ENCODE measurements around the gene TAS2R60. TPM values are rescaled to one million over a fixed set of nuclear protein-coding genes. Genes with fewer than 3 reads are reported as not detected.
A peak's percentile ranks its signal among the peaks of the same experiment; 100 is the strongest.

Gene TAS2R60
- polyA plus RNA-seq, 1 of the 3 experiments (the other 2 are of a cell fraction), result not detected

- ChIA-PET POLR2A (no interaction called here), CTCF (no interaction called here)
- no peaks in the 10 kb centered on the region for H3K4me1 ChIP-seq (ENCODE audit: control insufficient read depth in 1 of 2, insufficient read depth in 2 of 2, low read depth in 1 of 2, low read length in 1 of 2)
- H3K9me3 ChIP-seq, result 0 out of 2 replicates have a peak, but pooled peaks cover 15% of the 10 kb centered on the region
- no peaks in the 10 kb centered on the region for H3K9me2 ChIP-seq
- no peak overlapping the region for H3K27ac ChIP-seq (ENCODE audit: low read depth in 2 of 2, low read length in 1 of 2)
- no peaks in the 10 kb centered on the region for H3K79me2 ChIP-seq (ENCODE audit: insufficient read depth)
- no peak overlapping the region for H3K4me2 ChIP-seq
- H3K9ac ChIP-seq, result no peak overlapping the region
- no peaks in the 10 kb centered on the region for H4K20me1 ChIP-seq (ENCODE audit: insufficient read depth)
- H3F3A ChIP-seq (replicated peaks; ENCODE audit: insufficient read depth), result peaks cover 11% of the 10 kb centered on the region
- TF ChIP-seq TCF12 (IDR thresholded peaks at IDR 0.05), result no peak
- no peak for TF ChIP-seq POLR2AphosphoS5 (IDR thresholded peaks at IDR 0.05; ENCODE audit: low read depth, low read length)
- TF ChIP-seq, protein P1, sequence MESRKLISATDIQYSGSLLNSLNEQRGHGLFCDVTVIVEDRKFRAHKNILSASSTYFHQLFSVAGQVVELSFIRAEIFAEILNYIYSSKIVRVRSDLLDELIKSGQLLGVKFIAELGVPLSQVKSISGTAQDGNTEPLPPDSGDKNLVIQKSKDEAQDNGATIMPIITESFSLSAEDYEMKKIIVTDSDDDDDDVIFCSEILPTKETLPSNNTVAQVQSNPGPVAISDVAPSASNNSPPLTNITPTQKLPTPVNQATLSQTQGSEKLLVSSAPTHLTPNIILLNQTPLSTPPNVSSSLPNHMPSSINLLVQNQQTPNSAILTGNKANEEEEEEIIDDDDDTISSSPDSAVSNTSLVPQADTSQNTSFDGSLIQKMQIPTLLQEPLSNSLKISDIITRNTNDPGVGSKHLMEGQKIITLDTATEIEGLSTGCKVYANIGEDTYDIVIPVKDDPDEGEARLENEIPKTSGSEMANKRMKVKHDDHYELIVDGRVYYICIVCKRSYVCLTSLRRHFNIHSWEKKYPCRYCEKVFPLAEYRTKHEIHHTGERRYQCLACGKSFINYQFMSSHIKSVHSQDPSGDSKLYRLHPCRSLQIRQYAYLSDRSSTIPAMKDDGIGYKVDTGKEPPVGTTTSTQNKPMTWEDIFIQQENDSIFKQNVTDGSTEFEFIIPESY (IDR thresholded peaks at IDR 0.05; ENCODE audit: borderline replicate concordance, low read depth), result no peak
- TF ChIP-seq EZH2phosphoT487 (IDR thresholded peaks at IDR 0.05; ENCODE audit: borderline replicate concordance, low read depth), result no peak
- no peak for TF ChIP-seq EP300 (IDR thresholded peaks at IDR 0.05; ENCODE audit: borderline replicate concordance in 1 of 2, low read depth in 1 of 2, low read length in 1 of 2)
- TF ChIP-seq RXRA (IDR thresholded peaks at IDR 0.05; ENCODE audit: borderline replicate concordance, low read depth), result no peak
- TF ChIP-seq CHD2 (IDR thresholded peaks at IDR 0.05; ENCODE audit: low read length, partially characterized antibody), result no peak
- no peak for TF ChIP-seq FOXJ3 (CRISPR knock-in tag; IDR thresholded peaks at IDR 0.05)
- no peak for TF ChIP-seq GABPA (IDR thresholded peaks at IDR 0.05; ENCODE audit: low read depth)
- TF ChIP-seq NRF1 (IDR thresholded peaks at IDR 0.05; ENCODE audit: low read depth, low read length), result no peak
- no peak for TF ChIP-seq RAD21 (IDR thresholded peaks at IDR 0.05; ENCODE audit: low read length)
- TF ChIP-seq, protein P2, sequence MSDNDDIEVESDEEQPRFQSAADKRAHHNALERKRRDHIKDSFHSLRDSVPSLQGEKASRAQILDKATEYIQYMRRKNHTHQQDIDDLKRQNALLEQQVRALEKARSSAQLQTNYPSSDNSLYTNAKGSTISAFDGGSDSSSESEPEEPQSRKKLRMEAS (IDR thresholded peaks at IDR 0.05; ENCODE audit: low read depth), result no peak
- no peak for TF ChIP-seq RCOR1 (IDR thresholded peaks at IDR 0.05; ENCODE audit: low read length)
- TF ChIP-seq TEAD4 (IDR thresholded peaks at IDR 0.05; ENCODE audit: borderline replicate concordance, insufficient read depth), result no peak
- no peak for TF ChIP-seq RFX5 (IDR thresholded peaks at IDR 0.05; ENCODE audit: low read length)
- no peak for TF ChIP-seq JUND (IDR thresholded peaks at IDR 0.05)
- TF ChIP-seq MEF2A (IDR thresholded peaks at IDR 0.05; ENCODE audit: borderline replicate concordance, low read depth), result no peak
- no peak overlapping the region for H2AFZ ChIP-seq (ENCODE audit: low read depth)
- no peaks in the 10 kb centered on the region for H3K27me3 ChIP-seq (ENCODE audit: insufficient read depth)
- no peak for DNase-seq
- 25% methylated on average over 1 of the region's 1 CpG for WGBS (ENCODE audit: low lambda C conversion rate)
- H3K36me3 ChIP-seq (replicated peaks in 1 of 2; ENCODE audit: control insufficient read depth in 1 of 2, insufficient read depth in 2 of 2, low read length in 1 of 2), result peaks cover 0 to 5% of the 10 kb centered on the region in 2 experiments
- no peak overlapping the region for H3K4me3 ChIP-seq (ENCODE audit: low read depth in 2 of 2, low read length in 1 of 2)
Measured at GRCh38 chr7:143463957-143464356, 20.7 kb downstream of the TAS2R60 start.

GRCh38 chr7:143467724-143468123, 24.5 kb downstream of the TAS2R60 start:
- no peak overlapping the region for H3K4me3 ChIP-seq (ENCODE audit: low read depth in 2 of 2, low read length in 1 of 2)
- H3K79me2 ChIP-seq (ENCODE audit: insufficient read depth), result no peaks in the 10 kb centered on the region
- 82% methylated on average over 1 of the region's 1 CpG for WGBS (ENCODE audit: low lambda C conversion rate)
- H3K9me3 ChIP-seq, result 0 out of 2 replicates have a peak, but pooled peaks cover 4% of the 10 kb centered on the region
- H3F3A ChIP-seq (replicated peaks; ENCODE audit: insufficient read depth), result no peaks in the 10 kb centered on the region
- no peak for DNase-seq
- no peaks in the 10 kb centered on the region for H3K27me3 ChIP-seq (ENCODE audit: insufficient read depth)
- no peaks in the 10 kb centered on the region for H3K4me1 ChIP-seq (ENCODE audit: control insufficient read depth in 1 of 2, insufficient read depth in 2 of 2, low read depth in 1 of 2, low read length in 1 of 2)
- H3K4me2 ChIP-seq, result no peak overlapping the region
- H3K9me2 ChIP-seq, result no peaks in the 10 kb centered on the region
- H3K9ac ChIP-seq, result no peak overlapping the region
- H3K27ac ChIP-seq (ENCODE audit: low read depth in 2 of 2, low read length in 1 of 2), result no peak overlapping the region
- no peaks in the 10 kb centered on the region for H4K20me1 ChIP-seq (ENCODE audit: insufficient read depth)
- H3K36me3 ChIP-seq (replicated peaks in 1 of 2; ENCODE audit: control insufficient read depth in 1 of 2, insufficient read depth in 2 of 2, low read length in 1 of 2), result peaks cover 0 to 5% of the 10 kb centered on the region in 2 experiments
- POLR2A ChIA-PET, result no interaction called here
- 0 out of 2 replicates have a peak overlapping the region, but pooled peaks have one; percentile 32 for H2AFZ ChIP-seq (ENCODE audit: low read depth)
- CTCF ChIA-PET, result no interaction called here
- TF ChIP-seq, protein P3, sequence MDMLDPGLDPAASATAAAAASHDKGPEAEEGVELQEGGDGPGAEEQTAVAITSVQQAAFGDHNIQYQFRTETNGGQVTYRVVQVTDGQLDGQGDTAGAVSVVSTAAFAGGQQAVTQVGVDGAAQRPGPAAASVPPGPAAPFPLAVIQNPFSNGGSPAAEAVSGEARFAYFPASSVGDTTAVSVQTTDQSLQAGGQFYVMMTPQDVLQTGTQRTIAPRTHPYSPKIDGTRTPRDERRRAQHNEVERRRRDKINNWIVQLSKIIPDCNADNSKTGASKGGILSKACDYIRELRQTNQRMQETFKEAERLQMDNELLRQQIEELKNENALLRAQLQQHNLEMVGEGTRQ (IDR thresholded peaks at IDR 0.05; ENCODE audit: borderline replicate concordance, low read depth, low read length), result no peak
- TF ChIP-seq, protein P4, sequence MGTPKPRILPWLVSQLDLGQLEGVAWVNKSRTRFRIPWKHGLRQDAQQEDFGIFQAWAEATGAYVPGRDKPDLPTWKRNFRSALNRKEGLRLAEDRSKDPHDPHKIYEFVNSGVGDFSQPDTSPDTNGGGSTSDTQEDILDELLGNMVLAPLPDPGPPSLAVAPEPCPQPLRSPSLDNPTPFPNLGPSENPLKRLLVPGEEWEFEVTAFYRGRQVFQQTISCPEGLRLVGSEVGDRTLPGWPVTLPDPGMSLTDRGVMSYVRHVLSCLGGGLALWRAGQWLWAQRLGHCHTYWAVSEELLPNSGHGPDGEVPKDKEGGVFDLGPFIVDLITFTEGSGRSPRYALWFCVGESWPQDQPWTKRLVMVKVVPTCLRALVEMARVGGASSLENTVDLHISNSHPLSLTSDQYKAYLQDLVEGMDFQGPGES (IDR thresholded peaks at IDR 0.05; ENCODE audit: low read depth, low read length), result no peak
- TF ChIP-seq, protein P1 (IDR thresholded peaks at IDR 0.05; ENCODE audit: borderline replicate concordance, low read depth), result no peak
- TF ChIP-seq, protein P5, sequence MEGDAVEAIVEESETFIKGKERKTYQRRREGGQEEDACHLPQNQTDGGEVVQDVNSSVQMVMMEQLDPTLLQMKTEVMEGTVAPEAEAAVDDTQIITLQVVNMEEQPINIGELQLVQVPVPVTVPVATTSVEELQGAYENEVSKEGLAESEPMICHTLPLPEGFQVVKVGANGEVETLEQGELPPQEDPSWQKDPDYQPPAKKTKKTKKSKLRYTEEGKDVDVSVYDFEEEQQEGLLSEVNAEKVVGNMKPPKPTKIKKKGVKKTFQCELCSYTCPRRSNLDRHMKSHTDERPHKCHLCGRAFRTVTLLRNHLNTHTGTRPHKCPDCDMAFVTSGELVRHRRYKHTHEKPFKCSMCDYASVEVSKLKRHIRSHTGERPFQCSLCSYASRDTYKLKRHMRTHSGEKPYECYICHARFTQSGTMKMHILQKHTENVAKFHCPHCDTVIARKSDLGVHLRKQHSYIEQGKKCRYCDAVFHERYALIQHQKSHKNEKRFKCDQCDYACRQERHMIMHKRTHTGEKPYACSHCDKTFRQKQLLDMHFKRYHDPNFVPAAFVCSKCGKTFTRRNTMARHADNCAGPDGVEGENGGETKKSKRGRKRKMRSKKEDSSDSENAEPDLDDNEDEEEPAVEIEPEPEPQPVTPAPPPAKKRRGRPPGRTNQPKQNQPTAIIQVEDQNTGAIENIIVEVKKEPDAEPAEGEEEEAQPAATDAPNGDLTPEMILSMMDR (IDR thresholded peaks at IDR 0.05), result no peak
